Activated CD4-positive, alpha-beta T cell treated with anti-CD3 and anti-CD28 coated beads for 36 hours (primary cell): ENCODE results near the gene TMEM92. TPM values are rescaled to one million over a fixed set of nuclear protein-coding genes. Genes with fewer than 3 reads are reported as not detected.

Experiments used
- total RNA-seq, 2 experiments: library from RNA; stranded (reverse); gene quantifications; one replicate each; pipeline ENCODE4 v1.2.3, GENCODE V29; 2021

TMEM92 gene
- total RNA-seq, 2 experiments from 2014 or later = 0.23 TPM

Other genes starting within 250 kb of the TMEM92 start
- gene ITGA3, start 218.4 kb upstream of the TMEM92 start, total RNA-seq = 1 to 10 TPM; 6.8 to 7.8 TPM
- 10 to 100 TPM in 1 of 2 experiments, 1 to 10 TPM in 1; 9.8 to 16.2 TPM for gene PDK2, start 179.1 kb upstream of the TMEM92 start, total RNA-seq
- gene SAMD14, start 144.3 kb upstream of the TMEM92 start, total RNA-seq = 1 to 10 TPM in 1 of 2 experiments, under 1 TPM in 1; 0.77 to 1.1 TPM
- 10 to 100 TPM; 61.1 to 64.0 TPM for gene PPP1R9B, start 123.8 kb upstream of the TMEM92 start, total RNA-seq
- under 1 TPM in 1 of 2 experiments, not detected in 1; 0.26 TPM for gene SGCA, start 108.5 kb upstream of the TMEM92 start, total RNA-seq
- under 1 TPM; 0.55 to 0.70 TPM for gene COL1A1, start 72.8 kb upstream of the TMEM92 start, total RNA-seq
- gene XYLT2, start 71.7 kb downstream of the TMEM92 start, total RNA-seq = 10 to 100 TPM; 29.8 to 30.4 TPM
- gene MRPL27, start 98.7 kb downstream of the TMEM92 start, total RNA-seq = 10 to 100 TPM; 40.1 to 56.2 TPM
- gene EME1, start 98.8 kb downstream of the TMEM92 start, total RNA-seq = 10 to 100 TPM; 38.3 to 40.8 TPM
- gene LRRC59, start 123.1 kb downstream of the TMEM92 start, total RNA-seq = 10 to 100 TPM; 74.4 to 82.7 TPM
- 10 to 100 TPM; 15.0 to 15.7 TPM for gene ACSF2, start 151.8 kb downstream of the TMEM92 start, total RNA-seq
- not detected for gene CHAD, start 194.4 kb downstream of the TMEM92 start, total RNA-seq
- 10 to 100 TPM; 21.5 to 29.0 TPM for gene RSAD1, start 204.4 kb downstream of the TMEM92 start, total RNA-seq
- 1 to 10 TPM; 1.4 to 1.8 TPM for gene MYCBPAP, start 234.0 kb downstream of the TMEM92 start, total RNA-seq